ENCODE results near the gene SDSL.

- TF ChIP-seq CTCF (IDR thresholded peaks at IDR 0.05) = no peak
- TF ChIP-seq POLR2A (IDR thresholded peaks at IDR 0.05) = no peak
Measured at GRCh38 chr12:113471619-113472171, 49.5 kb downstream of the SDSL start, which contains the start of gene LHX5.
